SHP77 treated with DMSO at 0.1 percent for 48 hours (cell line): ENCODE measurements around the gene SIM1.

ENCODE experiments used
- DNase-seq: peaks from one replicate; lab custom pipeline; 2025; lab: John Stamatoyannopoulos, UW

Gene SIM1

DNA sequence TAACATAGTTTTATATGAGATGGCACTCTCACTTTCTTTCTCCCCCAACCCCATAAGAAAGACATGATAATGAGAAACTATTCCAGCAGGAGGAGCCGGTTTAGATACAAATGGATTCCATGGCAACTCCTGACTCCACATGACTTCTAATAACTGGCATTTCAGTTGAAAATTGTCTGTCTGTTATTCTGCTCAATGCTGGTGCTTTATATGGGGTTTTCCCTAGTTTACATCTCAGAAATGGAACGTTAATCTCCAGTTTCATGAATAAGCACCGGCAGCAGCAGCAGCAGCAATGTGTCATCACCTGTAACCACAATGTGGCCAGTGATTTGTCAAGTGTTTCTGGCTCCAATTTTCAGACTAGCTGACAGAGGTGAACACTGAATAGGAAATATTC lies 8.0 kb upstream of the SIM1 start:
- no peak for DNase-seq

DNA sequence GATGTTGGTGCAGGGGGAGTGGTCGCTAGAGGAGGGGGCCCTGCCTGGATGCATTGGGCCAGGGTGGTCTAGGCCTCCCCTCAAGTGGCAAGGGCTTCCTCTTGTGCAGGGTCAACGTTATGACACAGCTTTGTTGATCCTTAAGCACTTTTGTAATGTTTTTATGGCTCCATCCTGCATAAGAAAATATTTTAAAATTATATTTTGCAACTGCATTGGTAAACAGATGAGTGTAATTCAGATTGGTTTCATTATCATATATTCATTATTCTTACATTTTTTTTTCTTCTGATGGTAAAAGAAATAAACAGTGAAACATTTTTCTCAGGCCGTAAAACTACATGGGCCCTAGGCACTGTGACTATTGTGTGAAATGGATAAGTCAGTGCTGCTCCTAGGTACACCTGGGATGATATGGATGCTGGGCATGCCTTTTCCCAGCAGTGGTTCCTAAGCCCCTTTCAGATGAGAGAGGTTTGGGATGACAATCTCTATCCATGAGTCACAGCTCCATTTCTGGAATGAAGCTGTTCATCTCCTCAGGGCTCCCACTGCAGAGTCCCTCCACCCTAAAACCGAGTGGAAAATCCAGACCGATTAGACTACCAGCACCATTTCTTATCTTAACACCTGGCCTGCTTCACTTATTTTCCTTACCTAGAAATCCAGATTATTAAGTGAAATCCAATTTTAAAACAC lies 5.8 kb upstream of the SIM1 start:
- no peak for DNase-seq

GRCh38 chr6:100469101-100469859 lies 4.6 kb upstream of the SIM1 start:
- DNase-seq: no peak

DNA sequence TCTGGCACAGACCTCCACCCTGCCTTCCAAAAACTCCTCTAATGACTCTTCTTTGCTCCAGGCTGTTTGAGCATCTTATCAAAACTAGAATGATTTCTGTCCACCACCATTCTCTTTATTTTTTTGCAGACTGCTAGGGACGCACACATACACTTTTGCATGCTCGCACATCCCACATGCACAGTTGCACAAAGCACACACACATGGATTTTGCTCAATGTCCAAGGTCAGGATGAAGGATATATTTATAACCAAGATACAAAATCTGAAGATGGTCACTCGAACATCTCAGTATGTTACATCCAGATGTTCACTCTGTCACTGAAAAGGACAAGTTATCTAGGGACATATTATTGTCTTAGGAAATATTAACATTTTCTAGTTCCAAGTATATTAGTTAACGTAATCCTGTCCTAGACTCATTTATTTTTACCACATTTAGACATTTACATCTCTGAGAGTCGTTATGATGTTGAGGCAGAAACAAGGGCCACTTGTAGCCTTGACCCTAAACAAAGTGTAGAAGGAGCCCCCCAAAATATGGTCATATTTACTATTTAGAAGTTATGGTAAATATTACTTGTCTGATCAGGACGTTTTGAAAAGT lies 3.4 kb upstream of the SIM1 start:
- DNase-seq: no peak

GRCh38 chr6:100467129-100468015 lies 2.7 kb upstream of the SIM1 start:
- DNase-seq: no peak

DNA sequence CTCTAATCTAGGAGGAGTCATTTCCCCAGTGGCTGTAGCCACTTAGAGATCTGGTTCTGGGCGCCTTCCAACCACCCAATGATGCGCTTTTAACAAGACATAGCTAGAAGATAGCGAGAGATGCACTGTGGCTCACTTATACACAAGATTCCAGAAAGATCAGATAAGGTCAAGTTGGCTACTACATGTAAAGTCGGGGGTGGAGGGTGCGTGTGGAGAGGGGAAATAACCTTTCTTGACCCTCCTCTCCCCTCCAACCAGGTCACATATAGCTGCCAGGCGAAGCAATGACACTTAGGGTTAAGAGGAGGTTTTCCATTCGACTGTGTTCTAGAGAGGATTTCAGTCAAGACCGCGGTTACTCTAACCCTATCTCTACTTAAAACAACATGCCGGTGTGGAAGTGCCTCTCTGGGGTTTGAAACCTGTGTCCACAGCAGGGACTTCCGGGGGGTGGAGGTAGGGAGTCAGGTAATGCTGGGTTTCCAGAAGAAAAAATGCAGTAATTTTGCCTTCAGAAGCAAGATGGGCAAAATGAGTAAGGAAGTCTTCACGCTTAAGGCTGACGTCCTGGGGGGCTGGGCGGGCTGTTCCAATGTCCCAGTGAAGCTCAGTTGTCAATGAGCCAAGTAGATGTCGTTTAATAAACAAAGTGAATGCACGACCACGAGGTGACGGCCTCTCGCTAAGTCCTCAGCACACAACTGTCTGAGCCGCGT lies 1.8 kb upstream of the SIM1 start:
- peak; percentile 51 for DNase-seq

- DNase-seq: no peak
These were observed 1.1 kb upstream of the SIM1 start for GRCh38 chr6:100465701-100466409.

GRCh38 chr6:100464162-100464851 lies 414 bp downstream of the SIM1 start:
- DNase-seq: no peak

DNA sequence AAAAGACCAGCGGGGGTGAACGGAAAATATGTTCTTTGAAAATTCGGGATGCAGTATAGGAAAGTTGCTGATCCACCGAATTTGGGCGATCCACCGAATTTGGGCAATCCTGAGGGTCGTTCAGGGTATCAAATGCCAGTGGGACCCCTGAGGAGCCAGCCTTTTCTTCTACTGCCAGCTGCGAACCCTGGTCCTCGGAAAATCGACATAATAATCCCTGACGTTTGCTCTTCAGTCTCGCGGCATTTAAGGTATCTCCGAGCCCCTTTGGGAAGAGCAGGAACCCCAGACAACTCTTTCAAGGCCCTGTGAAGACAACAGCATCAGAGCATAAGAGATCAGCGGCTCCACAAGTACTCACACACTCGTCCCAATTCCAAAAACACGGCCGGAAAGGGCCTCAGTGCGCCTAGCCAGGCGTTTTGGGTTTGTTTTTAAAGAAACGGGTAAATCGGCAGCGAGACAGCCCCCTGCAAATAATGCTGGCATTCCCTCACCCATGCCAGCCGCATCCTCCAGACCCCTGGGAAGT lies 1.0 kb downstream of the SIM1 start:
- DNase-seq: no peak

- no peak for DNase-seq
These were observed 1.8 kb downstream of the SIM1 start for GRCh38 chr6:100462706-100463629.

- no peak for DNase-seq
These were observed 2.6 kb downstream of the SIM1 start for GRCh38 chr6:100461917-100462705.

GRCh38 chr6:100461278-100461916 lies 3.3 kb downstream of the SIM1 start:
- peak; percentile 70 for DNase-seq

- DNase-seq: peak; percentile 33
These were observed 4.0 kb downstream of the SIM1 start for GRCh38 chr6:100460650-100461204.

DNA sequence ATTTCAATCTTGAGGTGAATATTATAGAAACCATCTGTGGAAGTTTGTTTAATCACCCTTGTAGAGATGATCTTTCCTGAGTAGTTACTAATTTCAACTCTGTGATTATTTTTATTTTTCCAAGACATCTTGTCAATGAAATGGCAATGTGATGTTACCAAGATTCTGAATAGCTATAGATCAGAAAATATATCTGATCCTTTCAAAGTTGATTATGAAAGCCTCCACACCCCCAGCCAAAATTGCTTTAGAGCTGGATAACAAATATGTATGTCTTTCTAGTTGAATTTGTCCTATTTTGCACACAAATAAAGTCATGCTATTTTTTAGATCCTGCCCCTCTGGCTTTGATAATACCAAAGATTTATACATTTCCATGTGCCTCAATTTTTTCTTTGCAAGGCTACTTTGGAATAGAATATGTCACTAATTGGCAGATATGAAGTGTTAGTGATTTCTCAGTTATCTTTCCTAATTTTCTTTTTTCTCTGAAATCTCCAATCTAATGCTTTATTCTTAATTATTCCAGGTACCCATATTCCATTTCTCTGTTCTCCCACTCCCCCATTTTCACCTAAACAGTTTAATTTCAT lies 5.0 kb downstream of the SIM1 start:
- no peak for DNase-seq

DNA sequence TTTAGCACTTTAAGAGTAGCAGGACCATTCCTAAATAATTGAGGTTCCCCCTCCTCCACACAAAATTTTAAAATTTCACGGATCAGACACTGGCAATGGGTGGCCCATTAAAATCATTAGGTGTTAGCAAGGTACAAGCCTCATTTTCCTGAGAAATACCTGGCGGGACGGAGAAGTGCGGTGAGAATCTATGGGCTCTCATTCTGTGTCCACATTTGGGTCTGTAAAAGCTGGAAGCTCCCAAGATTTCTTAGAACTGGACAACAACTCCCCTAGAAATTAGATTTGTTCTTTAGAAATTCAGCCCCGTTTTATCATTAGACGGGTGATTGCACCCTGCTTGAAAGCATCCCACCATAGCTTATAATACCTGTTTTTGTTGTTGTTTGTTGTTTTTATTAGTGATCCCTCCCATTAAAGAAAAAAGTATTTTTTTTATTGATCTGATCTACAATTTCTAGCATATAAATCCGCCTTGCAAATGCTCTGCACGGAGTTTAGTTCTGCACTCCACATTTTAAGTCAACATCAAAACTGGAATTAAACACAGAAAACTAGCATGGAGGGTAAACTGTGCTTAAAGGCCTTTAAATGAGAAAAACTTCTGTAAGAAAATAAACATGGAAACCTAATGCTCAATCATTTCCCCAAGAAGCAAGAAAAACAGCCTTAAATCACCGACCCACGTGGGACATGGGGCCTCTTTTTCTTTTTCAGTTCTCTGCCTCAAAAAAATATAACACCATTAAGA lies 5.7 kb downstream of the SIM1 start:
- DNase-seq: no peak
